Measurements from ENCODE around the gene AGBL1. TPM values are rescaled to one million over a fixed set of nuclear protein-coding genes. Genes with fewer than 3 reads are reported as not detected.

The AGBL1 gene
- total RNA-seq, 4 donors from 2014 or later = 0.32 to 0.40 TPM; not detected in 2

- Histone ChIP-seq H3K27me3 (no peaks in the 10 kb centered on the region), H3K27ac (no peak overlapping the region), H3K9me3 (no peaks in the 10 kb centered on the region), H3K4me1 (no peaks in the 10 kb centered on the region), H3K4me3 (no peak overlapping the region), H3K36me3 (no peaks in the 10 kb centered on the region)
- intact Hi-C loops (cut with DNase I; ENCODE audit: low total_unique reads) (no loop called here), in situ Hi-C loops (cut with MboI; ENCODE audit: low pct_ligation_motif_present in 1 of 4, low pct_unique_long_range_greater_than_20kb in 1 of 4, low sequenced_read_pairs in 3 of 4) (no loop called here)
- no peak for DNase-seq
- no peak for TF ChIP-seq CTCF (IDR thresholded peaks at IDR 0.05)
- no peak for TF ChIP-seq EP300 (IDR thresholded peaks at IDR 0.05; ENCODE audit: low read depth)
- no peak for TF ChIP-seq POLR2AphosphoS5 (IDR thresholded peaks at IDR 0.05)
- TF ChIP-seq POLR2A (IDR thresholded peaks at IDR 0.05) = no peak
- 48 to 55% methylated on average over 4 of the region's 4 CpGs for WGBS, 2 donors (ENCODE audit: low coverage in 1 of 2)
Measured at GRCh38 chr15:86317384-86317740, 237.7 kb downstream of the AGBL1 start.

- in situ Hi-C loops (cut with MboI; ENCODE audit: low pct_ligation_motif_present in 1 of 4, low pct_unique_long_range_greater_than_20kb in 1 of 4, low sequenced_read_pairs in 3 of 4) = no loop called here
- Histone ChIP-seq H3K4me3 (no peak overlapping the region), H3K27me3 (no peaks in the 10 kb centered on the region), H3K36me3 (no peaks in the 10 kb centered on the region), H3K27ac (no peak overlapping the region), H3K9me3 (no peaks in the 10 kb centered on the region), H3K4me1 (no peaks in the 10 kb centered on the region)
- intact Hi-C loops (cut with DNase I; ENCODE audit: low total_unique reads) = no loop called here
- WGBS, 2 donors (ENCODE audit: low coverage in 1 of 2) = 0 to 37% methylated on average over 1 of the region's 1 CpG
- TF ChIP-seq CTCF (IDR thresholded peaks at IDR 0.05) (no peak), POLR2AphosphoS5 (IDR thresholded peaks at IDR 0.05) (no peak), POLR2A (IDR thresholded peaks at IDR 0.05) (no peak), EP300 (IDR thresholded peaks at IDR 0.05; ENCODE audit: low read depth) (no peak)
- no peak for DNase-seq
Measured at GRCh38 chr15:86322629-86323028, 243.0 kb downstream of the AGBL1 start.

- 25 to 27% methylated on average over 2 of the region's 2 CpGs for WGBS, 2 donors (ENCODE audit: low coverage in 1 of 2)
- in situ Hi-C loops (cut with MboI; ENCODE audit: low pct_ligation_motif_present in 1 of 4, low pct_unique_long_range_greater_than_20kb in 1 of 4, low sequenced_read_pairs in 3 of 4) = no loop called here
Measured at GRCh38 chr15:86327230-86327865, 247.7 kb downstream of the AGBL1 start.

GRCh38 chr15:86328658-86329057 is 249.0 kb downstream of the AGBL1 start:
- TF ChIP-seq POLR2AphosphoS5 (IDR thresholded peaks at IDR 0.05) (no peak), POLR2A (IDR thresholded peaks at IDR 0.05) (no peak), EP300 (IDR thresholded peaks at IDR 0.05; ENCODE audit: low read depth) (no peak), CTCF (IDR thresholded peaks at IDR 0.05) (no peak)
- in situ Hi-C loops (cut with MboI; ENCODE audit: low pct_ligation_motif_present in 1 of 4, low pct_unique_long_range_greater_than_20kb in 1 of 4, low sequenced_read_pairs in 3 of 4) (no loop called here), intact Hi-C loops (cut with DNase I; ENCODE audit: low total_unique reads) (no loop called here)
- no peaks in the 10 kb centered on the region for H3K27me3 ChIP-seq
- no peaks in the 10 kb centered on the region for H3K4me1 ChIP-seq
- H3K36me3 ChIP-seq = no peaks in the 10 kb centered on the region
- no peak for DNase-seq
- H3K9me3 ChIP-seq = peaks cover 0 to 16% of the 10 kb centered on the region in 2 donors
- 72% methylated on average over 2 of the region's 2 CpGs; no CpG with 5 or more reads in 1 of the 2 donors for WGBS, 2 donors (ENCODE audit: low coverage in 1 of 2)
- H3K4me3 ChIP-seq = no peak overlapping the region
- no peak overlapping the region for H3K27ac ChIP-seq

More at GRCh38 chr15:86327230-86327865, 247.7 kb downstream of the AGBL1 start:
- intact Hi-C loops (cut with DNase I; ENCODE audit: low total_unique reads) = no loop called here
- TF ChIP-seq POLR2AphosphoS5 (IDR thresholded peaks at IDR 0.05) (no peak), EP300 (IDR thresholded peaks at IDR 0.05; ENCODE audit: low read depth) (no peak), CTCF (IDR thresholded peaks at IDR 0.05) (no peak), POLR2A (IDR thresholded peaks at IDR 0.05) (no peak)
- Histone ChIP-seq H3K36me3 (no peaks in the 10 kb centered on the region), H3K27ac (no peak overlapping the region), H3K27me3 (no peaks in the 10 kb centered on the region), H3K4me3 (no peak overlapping the region), H3K9me3 (peaks cover 0 to 16% of the 10 kb centered on the region in 2 donors), H3K4me1 (no peaks in the 10 kb centered on the region)
- no peak for DNase-seq

All from transverse colon (tissue), 4 donors.